ENCODE measurements around the gene ALLC. TPM values are rescaled to one million over a fixed set of nuclear protein-coding genes. Genes with fewer than 3 reads are reported as not detected.

The ALLC gene
- total and polyA plus RNA-seq, 2 donors (not counting 1 experiment from before 2014, with no cell fraction given) = not detected

- H3K27me3 ChIP-seq (ENCODE audit: control insufficient read depth, insufficient read depth, low read length) = no peaks in the 10 kb centered on the region
- no peak for TF ChIP-seq EZH2 (IDR thresholded peaks at IDR 0.05; ENCODE audit: low read length, missing control alignments)
- TF ChIP-seq, protein P1, sequence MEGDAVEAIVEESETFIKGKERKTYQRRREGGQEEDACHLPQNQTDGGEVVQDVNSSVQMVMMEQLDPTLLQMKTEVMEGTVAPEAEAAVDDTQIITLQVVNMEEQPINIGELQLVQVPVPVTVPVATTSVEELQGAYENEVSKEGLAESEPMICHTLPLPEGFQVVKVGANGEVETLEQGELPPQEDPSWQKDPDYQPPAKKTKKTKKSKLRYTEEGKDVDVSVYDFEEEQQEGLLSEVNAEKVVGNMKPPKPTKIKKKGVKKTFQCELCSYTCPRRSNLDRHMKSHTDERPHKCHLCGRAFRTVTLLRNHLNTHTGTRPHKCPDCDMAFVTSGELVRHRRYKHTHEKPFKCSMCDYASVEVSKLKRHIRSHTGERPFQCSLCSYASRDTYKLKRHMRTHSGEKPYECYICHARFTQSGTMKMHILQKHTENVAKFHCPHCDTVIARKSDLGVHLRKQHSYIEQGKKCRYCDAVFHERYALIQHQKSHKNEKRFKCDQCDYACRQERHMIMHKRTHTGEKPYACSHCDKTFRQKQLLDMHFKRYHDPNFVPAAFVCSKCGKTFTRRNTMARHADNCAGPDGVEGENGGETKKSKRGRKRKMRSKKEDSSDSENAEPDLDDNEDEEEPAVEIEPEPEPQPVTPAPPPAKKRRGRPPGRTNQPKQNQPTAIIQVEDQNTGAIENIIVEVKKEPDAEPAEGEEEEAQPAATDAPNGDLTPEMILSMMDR (conservative IDR thresholded peaks at IDR 0.05 in 1 of 2, IDR thresholded peaks at IDR 0.05 in 1 of 2; ENCODE audit: low read depth in 1 of 2, low read length in 2 of 2) = no peak
- no peaks in the 10 kb centered on the region for H4K20me1 ChIP-seq (ENCODE audit: control insufficient read depth, extremely low read depth, insufficient read depth, low read length)
- no peak overlapping the region for H2AFZ ChIP-seq (ENCODE audit: low read length)
- H3K27ac ChIP-seq (ENCODE audit: insufficient read depth, low read length) = no peak overlapping the region
- H3K4me3 ChIP-seq (replicated peaks in 1 of 4; ENCODE audit: control extremely low read depth in 1 of 4, insufficient read depth in 1 of 4, low read depth in 3 of 4, low read length in 4 of 4) = no peak overlapping the region
- no peaks in the 10 kb centered on the region for H3K4me1 ChIP-seq (ENCODE audit: control insufficient read depth, extremely low read depth, insufficient read depth, low read length)
- no peaks in the 10 kb centered on the region for H3K79me2 ChIP-seq (ENCODE audit: control insufficient read depth, insufficient read depth, low read length)
- no peak overlapping the region for H3K9ac ChIP-seq (ENCODE audit: insufficient read depth, low read length)
- no peak overlapping the region for H3K4me2 ChIP-seq (ENCODE audit: extremely low read depth, insufficient read depth, low read length)
- no peak for DNase-seq (ENCODE audit: low read depth in 2 of 2)
- no peaks in the 10 kb centered on the region for H3K36me3 ChIP-seq (ENCODE audit: control insufficient read depth, insufficient read depth, low read length)
- H3K9me3 ChIP-seq (ENCODE audit: control insufficient read depth, insufficient read depth, low read depth, low read length) = no peaks in the 10 kb centered on the region
Measured at GRCh38 chr2:3639015-3639630, 18.9 kb upstream of the ALLC start.

GRCh38 chr2:3639653-3640052 is 18.3 kb upstream of the ALLC start:
- H3K9me3 ChIP-seq (ENCODE audit: control insufficient read depth, insufficient read depth, low read depth, low read length) = no peaks in the 10 kb centered on the region
- no peaks in the 10 kb centered on the region for H3K79me2 ChIP-seq (ENCODE audit: control insufficient read depth, insufficient read depth, low read length)
- DNase-seq (ENCODE audit: low read depth in 2 of 2) = no peak
- H3K4me1 ChIP-seq (ENCODE audit: control insufficient read depth, extremely low read depth, insufficient read depth, low read length) = no peaks in the 10 kb centered on the region
- H3K36me3 ChIP-seq (ENCODE audit: control insufficient read depth, insufficient read depth, low read length) = no peaks in the 10 kb centered on the region
- no peak overlapping the region for H3K27ac ChIP-seq (ENCODE audit: insufficient read depth, low read length)
- TF ChIP-seq EZH2 (IDR thresholded peaks at IDR 0.05; ENCODE audit: low read length, missing control alignments) = no peak
- TF ChIP-seq, protein P1 (conservative IDR thresholded peaks at IDR 0.05 in 1 of 2, IDR thresholded peaks at IDR 0.05 in 1 of 2; ENCODE audit: low read depth in 1 of 2, low read length in 2 of 2) = no peak
- no peaks in the 10 kb centered on the region for H4K20me1 ChIP-seq (ENCODE audit: control insufficient read depth, extremely low read depth, insufficient read depth, low read length)
- no peak overlapping the region for H3K4me2 ChIP-seq (ENCODE audit: extremely low read depth, insufficient read depth, low read length)
- no peak overlapping the region for H2AFZ ChIP-seq (ENCODE audit: low read length)
- H3K27me3 ChIP-seq (ENCODE audit: control insufficient read depth, insufficient read depth, low read length) = no peaks in the 10 kb centered on the region
- no peak overlapping the region for H3K4me3 ChIP-seq (replicated peaks in 1 of 4; ENCODE audit: control extremely low read depth in 1 of 4, insufficient read depth in 1 of 4, low read depth in 3 of 4, low read length in 4 of 4)
- no peak overlapping the region for H3K9ac ChIP-seq (ENCODE audit: insufficient read depth, low read length)

- no peak overlapping the region for H3K4me2 ChIP-seq (ENCODE audit: extremely low read depth, insufficient read depth, low read length)
- no peaks in the 10 kb centered on the region for H3K27me3 ChIP-seq (ENCODE audit: control insufficient read depth, insufficient read depth, low read length)
- TF ChIP-seq EZH2 (IDR thresholded peaks at IDR 0.05; ENCODE audit: low read length, missing control alignments) = no peak
- TF ChIP-seq, protein P1 (conservative IDR thresholded peaks at IDR 0.05 in 1 of 2, IDR thresholded peaks at IDR 0.05 in 1 of 2; ENCODE audit: low read depth in 1 of 2, low read length in 2 of 2) = no peak
- no peaks in the 10 kb centered on the region for H3K9me3 ChIP-seq (ENCODE audit: control insufficient read depth, insufficient read depth, low read depth, low read length)
- H3K9ac ChIP-seq (ENCODE audit: insufficient read depth, low read length) = no peak overlapping the region
- no peak overlapping the region for H3K27ac ChIP-seq (ENCODE audit: insufficient read depth, low read length)
- no peak for DNase-seq (ENCODE audit: low read depth in 2 of 2)
- no peak overlapping the region for H3K4me3 ChIP-seq (replicated peaks in 1 of 4; ENCODE audit: control extremely low read depth in 1 of 4, insufficient read depth in 1 of 4, low read depth in 3 of 4, low read length in 4 of 4)
- no peak overlapping the region for H2AFZ ChIP-seq (ENCODE audit: low read length)
- H3K79me2 ChIP-seq (ENCODE audit: control insufficient read depth, insufficient read depth, low read length) = no peaks in the 10 kb centered on the region
- H3K36me3 ChIP-seq (ENCODE audit: control insufficient read depth, insufficient read depth, low read length) = no peaks in the 10 kb centered on the region
- no peaks in the 10 kb centered on the region for H4K20me1 ChIP-seq (ENCODE audit: control insufficient read depth, extremely low read depth, insufficient read depth, low read length)
- H3K4me1 ChIP-seq (ENCODE audit: control insufficient read depth, extremely low read depth, insufficient read depth, low read length) = no peaks in the 10 kb centered on the region
Measured at GRCh38 chr2:3641181-3641580, 16.8 kb upstream of the ALLC start.
